CD4-positive, alpha-beta T cell treated with Interleukin-15 for 4 hours (primary cell): ENCODE measurements around the gene ANO9.
"Not testable (repeated sequence)": the region's sequence is repeated elsewhere in the genome, so short reads cannot be mapped to it uniquely, and the experiment has no call there.

Experiments
- DNase-seq: peaks from one replicate; pipeline ENCODE4 v3.0.0-alpha.2; 2020; ENCODE audit warnings: low spot score

ANO9 gene

GRCh38 chr11:451738-452137, 9.9 kb upstream of the ANO9 start:
- no peak for DNase-seq

DNA sequence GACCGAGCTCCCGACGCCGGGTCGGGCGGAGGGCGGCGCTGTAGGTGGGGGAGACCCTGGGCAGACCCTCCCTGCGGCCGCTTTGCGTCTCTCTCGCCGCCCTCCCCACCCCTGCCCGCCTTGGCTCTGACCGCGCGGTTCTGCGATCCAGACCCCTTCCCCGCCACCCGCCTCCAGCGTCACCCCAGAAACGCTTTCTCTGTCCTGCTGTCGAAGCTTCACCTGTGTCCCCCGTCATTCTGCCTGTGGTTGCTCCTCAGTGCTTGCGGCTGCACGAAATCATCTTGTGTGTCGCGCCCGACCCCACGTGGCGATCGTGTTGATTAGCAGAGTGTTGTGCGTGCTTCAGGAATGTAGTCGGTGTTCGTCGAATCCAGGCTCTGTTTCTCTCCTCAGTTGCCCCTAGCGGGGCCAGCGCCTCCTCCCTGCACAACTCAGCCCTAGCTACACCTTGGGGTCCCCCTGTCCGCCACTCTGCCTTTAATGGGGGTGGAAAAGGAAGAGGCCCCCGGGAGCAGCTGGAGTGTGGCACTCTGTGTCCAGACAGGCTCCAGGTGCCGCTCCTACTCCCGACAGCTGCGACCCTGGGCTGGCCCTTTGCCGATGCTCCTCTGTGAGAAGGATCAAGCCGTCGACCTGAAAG, 9.1 kb upstream of the ANO9 start:
- DNase-seq: peak; percentile 80

DNA sequence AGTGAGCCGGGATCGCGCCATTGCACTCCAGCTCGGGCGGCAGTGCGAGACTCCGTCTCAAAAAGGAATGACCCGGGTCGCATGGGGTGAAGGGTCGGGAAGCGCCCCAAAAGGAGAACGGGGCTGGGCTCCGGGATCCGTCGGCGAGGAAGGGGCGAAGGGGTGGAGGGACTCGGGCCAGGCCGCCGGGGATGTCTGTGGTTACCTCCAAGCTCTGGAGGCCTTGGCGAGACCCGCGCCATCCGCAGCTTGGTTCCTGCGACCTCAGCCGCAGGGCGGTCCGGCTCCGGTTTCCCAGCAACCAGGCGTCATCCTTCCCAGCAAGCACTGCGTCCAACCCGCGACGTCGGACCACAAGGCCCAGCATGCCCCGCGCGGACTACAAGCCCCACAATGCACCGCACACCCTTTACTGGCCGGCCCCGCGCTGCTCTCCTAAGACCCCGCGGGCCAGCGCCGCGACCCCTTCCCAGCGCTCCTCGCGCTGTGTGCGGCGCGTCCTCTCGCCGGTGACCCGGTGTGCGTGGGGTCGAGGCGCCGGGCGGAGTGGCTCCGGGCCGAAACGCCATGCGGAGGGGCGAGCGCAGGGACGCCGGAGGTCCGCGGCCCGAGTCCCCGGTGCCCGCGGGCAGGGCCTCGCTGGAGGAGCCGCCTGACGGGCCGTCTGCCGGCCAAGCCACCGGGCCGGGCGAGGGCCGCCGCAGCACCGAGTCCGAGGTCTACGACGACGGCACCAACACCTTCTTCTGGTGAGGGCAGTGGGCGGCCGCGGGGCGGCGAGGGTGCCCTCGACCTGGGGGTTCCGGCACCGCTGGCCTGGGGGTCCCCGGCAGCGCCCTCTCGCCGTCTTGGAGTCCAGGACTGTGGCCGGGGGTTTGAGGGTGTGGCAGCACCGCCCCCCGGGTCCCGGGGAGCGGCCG, 8.3 kb upstream of the ANO9 start, which contains the start of gene PTDSS2:
Gene PTDSS2, plus strand, starts transcription at position 391 of the 920 bp plus-strand sequence. Its CDS starts 177 bp downstream, at position 568.
- peak; percentile 92 for DNase-seq

DNA sequence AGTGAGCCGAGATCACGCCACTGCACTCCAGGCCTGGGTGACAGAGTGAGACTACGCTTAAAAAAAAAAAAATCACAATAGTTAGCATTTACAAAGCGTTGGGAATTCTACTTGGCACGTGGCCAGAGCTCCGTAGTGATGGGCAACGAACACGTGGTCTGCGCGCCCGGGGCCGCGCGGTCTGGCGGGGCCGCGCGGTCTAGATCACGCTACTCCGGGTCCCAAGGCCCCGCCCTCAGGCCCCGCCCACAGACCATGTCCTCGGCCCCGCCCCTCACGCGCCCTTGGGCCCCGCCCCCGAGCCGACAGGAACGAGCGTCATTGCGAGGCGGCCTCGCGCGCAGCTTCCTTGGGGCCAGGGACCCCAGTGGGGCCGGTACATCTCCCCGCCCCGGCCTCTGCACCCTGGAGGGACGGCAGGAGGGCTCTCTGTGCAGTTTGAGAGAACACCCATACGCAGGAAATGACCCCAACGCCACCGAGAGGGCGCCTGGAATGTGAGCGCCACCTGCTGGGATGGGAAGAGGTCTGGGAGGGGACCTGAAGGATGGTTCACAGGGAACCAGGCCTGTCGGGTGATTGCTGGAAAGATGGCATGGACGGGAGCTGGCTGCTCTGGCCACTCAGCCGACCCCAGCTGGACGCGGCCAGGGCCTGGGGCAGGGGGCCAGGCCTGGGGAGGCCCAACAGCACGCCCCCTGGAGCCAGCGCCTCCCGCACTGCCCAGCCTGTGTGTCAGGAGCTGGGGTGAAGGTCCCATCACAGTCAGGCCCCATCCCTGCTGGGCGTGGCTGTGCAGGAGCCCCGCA, 6.3 kb upstream of the ANO9 start:
- DNase-seq: peak; percentile 94

DNA sequence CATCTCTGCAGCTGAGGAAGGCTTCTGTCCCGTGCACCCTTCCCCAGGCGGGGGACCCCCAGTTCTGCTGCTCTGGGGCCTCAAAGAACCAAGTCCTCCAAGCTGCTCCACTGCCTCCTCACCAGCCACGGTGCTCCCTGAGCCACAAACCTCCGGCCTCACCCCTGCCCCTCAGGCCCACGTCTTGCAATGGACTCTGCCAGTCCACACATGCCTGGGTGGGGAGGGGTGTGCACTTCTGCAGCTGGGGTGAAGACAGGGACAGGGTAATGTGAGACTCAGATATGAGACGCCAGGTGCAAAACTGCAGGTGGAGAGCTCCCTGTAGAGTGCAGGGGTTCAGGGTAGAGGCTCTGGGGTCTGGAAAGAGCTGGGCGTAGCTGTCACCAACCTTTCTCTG, 5.1 kb upstream of the ANO9 start:
- no peak for DNase-seq

DNA sequence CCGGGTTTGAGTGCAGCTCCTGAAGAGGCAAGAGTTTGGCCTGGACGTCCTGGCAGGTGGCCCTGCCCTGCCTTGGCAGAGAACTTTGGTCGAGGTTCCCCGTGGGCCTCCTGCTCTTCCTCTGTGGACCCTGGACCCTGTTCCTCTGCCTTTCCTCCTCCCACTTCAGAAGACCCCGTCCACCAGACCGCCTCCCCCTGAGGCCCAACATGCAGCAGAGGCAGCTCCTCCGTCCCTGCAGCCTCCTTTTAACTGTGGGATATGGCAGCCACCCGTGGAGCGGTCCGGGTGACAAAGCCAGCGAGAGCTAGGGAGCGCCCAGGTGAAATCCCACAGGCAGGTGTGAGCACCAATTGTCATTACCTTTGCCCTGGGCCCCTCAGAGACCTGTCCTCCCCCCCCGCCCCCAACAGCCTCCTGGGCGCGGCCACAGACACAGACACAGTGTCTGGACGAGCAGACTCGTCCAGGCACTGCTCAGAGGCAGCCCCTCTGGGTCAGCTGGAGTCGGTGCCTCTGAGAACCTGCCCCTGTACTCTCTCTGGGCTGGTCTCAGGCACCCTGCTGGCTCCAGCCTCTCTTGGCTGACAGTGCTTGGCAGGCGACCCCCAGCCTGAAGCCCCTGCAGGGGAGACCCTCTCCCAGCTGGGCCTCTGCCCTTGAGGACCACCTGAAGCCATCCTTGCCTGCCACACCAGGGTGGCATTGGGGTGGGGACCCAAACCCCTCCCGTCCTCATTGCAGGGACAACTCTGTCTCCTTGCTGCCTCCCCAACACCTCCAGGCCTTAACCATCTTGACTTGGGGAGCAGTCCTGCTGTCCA, 4.2 kb upstream of the ANO9 start:
- DNase-seq: no peak

GRCh38 chr11:444396-445144, 2.8 kb upstream of the ANO9 start:
- no peak for DNase-seq

DNA sequence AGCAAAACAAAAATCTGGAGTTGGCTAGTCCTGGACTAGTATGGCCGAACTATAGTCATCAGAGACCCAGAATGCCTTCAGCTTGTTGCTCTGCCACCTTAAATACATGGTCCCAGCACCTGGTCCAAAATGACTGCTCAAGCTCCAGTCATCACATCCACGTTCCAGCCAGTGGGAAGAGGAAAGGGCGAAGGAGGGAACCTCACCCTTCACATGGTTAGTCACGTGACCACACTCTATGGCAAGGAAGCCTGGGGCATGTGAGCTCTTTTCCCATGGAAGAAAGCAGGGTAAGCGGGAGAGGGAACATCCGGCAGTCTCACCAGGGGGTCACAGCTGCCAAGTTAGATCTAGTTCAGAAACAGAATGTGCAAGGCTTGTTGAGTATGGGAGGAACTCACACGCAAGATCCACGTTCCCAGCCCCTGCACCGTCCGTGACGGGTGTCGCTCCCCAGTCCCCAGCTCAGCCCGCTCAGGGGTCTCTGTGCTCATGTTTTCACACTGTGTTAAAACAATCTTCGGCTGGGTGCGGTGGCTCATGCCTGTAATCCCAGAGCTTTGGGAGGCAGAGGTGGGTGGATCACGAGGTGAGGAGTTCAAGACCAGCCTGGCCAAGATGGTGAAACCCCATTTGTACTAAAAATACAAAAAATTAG, 1.9 kb upstream of the ANO9 start:
- no peak for DNase-seq

- no peak for DNase-seq
Measured at GRCh38 chr11:442611-443081, 835 bp upstream of the ANO9 start.

DNA sequence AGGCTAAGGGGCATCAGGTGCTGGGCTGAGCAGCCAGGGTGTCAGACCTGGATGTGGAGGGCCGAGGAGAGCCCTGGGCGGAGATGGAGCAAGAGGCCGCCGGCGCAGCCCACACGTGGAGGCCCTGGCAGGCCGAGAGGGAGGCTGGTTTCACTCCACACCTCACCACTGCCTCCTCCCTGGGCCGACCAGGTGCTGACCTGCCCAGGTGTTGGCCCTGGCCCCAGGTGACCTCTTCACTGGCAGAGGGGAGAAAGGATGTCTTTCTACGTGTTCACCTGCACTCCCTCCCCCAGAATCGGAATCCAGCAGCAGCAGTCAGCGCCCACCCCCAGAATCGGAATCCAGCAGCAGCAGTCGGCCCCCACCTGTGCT, 781 bp downstream of the ANO9 start:
- no peak for DNase-seq

DNA sequence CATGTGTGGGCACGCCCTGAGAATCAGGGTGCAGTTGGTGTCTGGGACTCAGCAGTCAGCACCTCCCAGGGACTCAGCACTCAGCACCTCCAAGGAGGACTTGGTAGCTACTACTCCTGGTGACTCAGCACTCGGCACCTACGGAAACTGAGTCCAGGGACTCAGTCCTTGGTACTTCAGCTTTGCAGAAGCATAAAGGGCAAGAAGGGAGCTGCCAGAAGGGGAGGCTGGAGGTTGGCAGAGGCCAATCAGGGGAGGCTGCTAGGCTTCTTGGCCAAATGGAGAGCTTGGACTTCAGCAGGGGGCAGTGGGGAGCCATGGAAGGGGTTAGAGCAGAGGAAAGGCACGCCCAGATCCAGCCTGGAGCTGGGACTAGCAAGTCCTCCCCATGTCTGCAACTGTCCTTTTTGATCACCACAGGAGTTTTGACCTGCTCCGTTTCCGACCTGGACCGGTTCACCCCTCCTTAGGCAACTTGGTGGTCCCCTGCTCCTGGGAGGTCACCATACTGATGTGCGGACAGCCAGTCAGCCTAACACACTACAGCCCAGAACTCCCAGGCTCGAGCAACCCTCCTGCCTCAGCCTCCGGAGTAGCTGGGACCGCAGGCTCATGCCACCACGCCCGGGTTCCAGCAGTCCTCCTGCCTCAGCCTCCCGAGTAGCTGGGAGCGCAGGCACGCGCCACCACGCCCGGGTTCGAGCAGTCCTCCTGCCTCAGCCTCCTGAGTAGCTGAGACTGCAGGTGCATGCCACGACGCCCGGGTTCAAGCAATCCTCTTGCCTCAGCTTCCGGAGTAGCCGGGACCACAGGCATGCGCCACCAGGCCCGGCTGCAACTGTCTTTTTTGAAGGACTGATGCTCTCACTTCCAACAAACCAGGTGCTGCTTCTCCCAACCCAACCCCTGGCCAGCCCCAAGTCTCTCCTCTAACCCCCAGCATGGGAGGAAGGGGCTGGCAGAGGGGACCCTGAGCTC, 1.5 kb downstream of the ANO9 start:
- DNase-seq: no peak

- no peak for DNase-seq
Measured at GRCh38 chr11:439315-440064, 2.3 kb downstream of the ANO9 start.

GRCh38 chr11:438101-438844, 3.5 kb downstream of the ANO9 start:
- no peak for DNase-seq

DNA sequence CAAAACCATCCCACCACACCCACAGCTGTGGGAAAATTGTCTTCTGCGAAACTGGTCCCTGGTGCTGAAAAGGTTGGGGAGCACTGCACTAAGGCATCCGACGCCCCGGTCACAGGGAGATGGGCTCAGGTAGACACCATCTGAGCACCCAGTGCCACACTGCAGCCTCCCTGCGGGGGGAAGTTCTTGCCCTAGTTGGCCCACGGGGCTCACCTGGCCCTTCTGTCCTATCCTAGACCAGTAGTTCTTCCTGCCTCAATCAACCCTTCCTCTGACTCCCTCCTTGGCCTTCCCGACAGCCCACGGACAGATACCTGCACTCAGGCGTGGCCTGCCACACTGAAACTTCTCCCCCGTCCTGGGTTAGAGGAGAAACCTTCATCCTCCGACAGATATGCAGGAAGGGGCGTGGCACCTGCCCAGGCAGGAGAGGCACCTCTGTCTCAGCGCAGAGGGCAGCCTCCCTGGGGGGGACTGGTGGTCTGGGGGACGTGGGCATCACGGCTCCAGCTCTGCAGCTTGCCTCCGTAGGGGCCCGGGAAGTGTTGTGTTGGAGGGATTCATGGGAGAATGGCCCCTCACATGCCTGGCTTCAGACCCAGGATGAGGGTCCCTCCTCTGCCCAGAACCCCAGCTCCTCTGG, 4.5 kb downstream of the ANO9 start:
- DNase-seq: no peak

DNA sequence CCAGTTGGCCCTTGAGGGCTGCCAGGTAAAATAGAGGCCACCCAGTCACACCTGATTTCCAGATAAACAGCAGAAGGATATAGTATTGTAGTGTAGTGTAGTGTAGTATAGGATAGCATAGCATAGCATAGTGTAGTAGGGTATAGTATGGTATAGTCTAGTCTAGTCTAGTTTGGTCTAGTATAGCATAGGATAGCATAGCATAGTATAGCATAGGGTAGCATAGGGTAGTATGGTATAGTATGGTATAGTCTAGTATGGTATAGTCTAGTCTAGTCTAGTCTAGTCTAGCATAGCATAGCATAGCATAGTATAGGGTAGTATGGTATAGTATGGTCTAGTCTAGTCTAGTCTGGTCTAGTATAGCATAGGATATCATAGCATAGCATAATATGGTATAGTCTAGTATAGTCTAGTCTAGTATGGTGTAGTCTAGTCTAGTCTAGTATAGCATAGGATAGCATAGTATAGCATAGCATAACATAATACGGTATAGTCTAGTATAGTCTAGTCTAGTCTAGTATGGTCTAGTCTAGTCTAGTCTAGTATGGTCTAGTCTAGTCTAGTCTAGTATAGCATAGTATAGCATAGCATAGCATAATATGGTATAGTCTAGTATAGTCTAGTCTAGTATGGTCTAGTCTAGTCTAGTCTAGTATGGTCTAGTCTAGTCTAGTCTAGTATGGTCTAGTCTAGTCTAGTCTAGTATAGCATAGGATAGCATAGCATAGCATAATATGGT, 6.6 kb downstream of the ANO9 start:
- not testable (repeated sequence) for DNase-seq

DNA sequence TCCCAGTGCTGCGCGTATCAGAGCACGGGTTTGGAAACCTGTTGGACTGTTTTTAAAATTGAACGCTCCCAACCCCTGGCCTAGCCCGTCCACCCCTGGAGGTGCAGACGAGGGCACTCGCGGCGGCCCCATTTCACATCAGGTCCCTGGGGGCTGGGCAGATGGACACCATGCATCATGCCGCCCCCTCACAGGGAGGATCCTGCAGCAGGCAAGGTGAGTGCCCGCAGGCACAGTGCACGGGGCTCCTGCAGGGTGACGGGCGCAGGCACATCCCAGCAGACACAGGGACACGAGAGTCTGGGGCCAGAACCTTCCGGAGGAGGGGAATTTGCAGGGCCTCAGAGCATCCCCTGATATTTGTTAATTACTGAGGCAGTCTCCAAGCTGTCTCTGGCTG, 7.3 kb downstream of the ANO9 start:
- no peak for DNase-seq
